Type B pancreatic cell (in vitro differentiated cells): ENCODE results near the gene BICDL2. TPM values are rescaled to one million over a fixed set of nuclear protein-coding genes. Genes with fewer than 3 reads are reported as not detected.
"Not testable (repeated sequence)": the region's sequence is repeated elsewhere in the genome, so short reads cannot be mapped to it uniquely, and the experiment has no call there.

Experiments
- DNase-seq: peaks from one replicate; pipeline ENCODE4 v3.0.0; 2021; ENCODE audit warnings: mixed read lengths; ENCODE audit not compliant: unreplicated experiment; ENCODE audit errors: extremely low spot score
- H3K27ac Mint-ChIP-seq: 2 replicates; pipeline ENCODE4 v1.8.0; 2021; ENCODE audit warnings: mild to moderate bottlenecking, mixed read lengths
- H3K27me3 Mint-ChIP-seq: 2 replicates; pipeline ENCODE4 v1.8.0; 2021; ENCODE audit warnings: mixed read lengths
- H3K36me3 Mint-ChIP-seq: 2 replicates; pipeline ENCODE4 v1.8.0; 2021; ENCODE audit warnings: mixed read lengths
- H3K4me1 Mint-ChIP-seq: one replicate; pipeline ENCODE4 v1.8.0; 2021; ENCODE audit warnings: mixed read lengths; ENCODE audit not compliant: unreplicated experiment
- H3K4me3 Mint-ChIP-seq: 2 replicates; pipeline ENCODE4 v1.8.0; 2021; ENCODE audit warnings: mild to moderate bottlenecking, mixed read lengths
- H3K9me3 Mint-ChIP-seq: 2 replicates; pipeline ENCODE4 v1.8.0; 2021; ENCODE audit warnings: mixed read lengths
- long read RNA-seq: library from polyadenylated mRNA; unstranded; transcript quantifications from one replicate; pipeline ENCODE4 v2.0.0, GENCODE V29; 2020
- total RNA-seq: library from RNA; stranded (reverse); gene quantifications from 2 replicates; pipeline ENCODE4 v1.2.1, GENCODE V29; 2021; ENCODE audit warnings: low replicate concordance
- TF ChIP-seq, protein P1 (sequence below): fragments of 200-600 bp; sonication (generic); conservative IDR thresholded peaks from 2 replicates; pipeline ENCODE4 v1.5.0; 2021; ENCODE audit warnings: antibody characterized with exemption, mild to moderate bottlenecking

BICDL2 gene, protein sequence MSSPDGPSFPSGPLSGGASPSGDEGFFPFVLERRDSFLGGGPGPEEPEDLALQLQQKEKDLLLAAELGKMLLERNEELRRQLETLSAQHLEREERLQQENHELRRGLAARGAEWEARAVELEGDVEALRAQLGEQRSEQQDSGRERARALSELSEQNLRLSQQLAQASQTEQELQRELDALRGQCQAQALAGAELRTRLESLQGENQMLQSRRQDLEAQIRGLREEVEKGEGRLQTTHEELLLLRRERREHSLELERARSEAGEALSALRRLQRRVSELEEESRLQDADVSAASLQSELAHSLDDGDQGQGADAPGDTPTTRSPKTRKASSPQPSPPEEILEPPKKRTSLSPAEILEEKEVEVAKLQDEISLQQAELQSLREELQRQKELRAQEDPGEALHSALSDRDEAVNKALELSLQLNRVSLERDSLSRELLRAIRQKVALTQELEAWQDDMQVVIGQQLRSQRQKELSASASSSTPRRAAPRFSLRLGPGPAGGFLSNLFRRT
- total RNA-seq, result 15.2 and 28.6 TPM in 2 replicates
- long read RNA-seq, partial matches to known transcripts, result 1 of 1 reads
- long read RNA-seq, other reads (novel, unspliced or antisense), result 0 of 1 reads

- TF ChIP-seq, protein P1, sequence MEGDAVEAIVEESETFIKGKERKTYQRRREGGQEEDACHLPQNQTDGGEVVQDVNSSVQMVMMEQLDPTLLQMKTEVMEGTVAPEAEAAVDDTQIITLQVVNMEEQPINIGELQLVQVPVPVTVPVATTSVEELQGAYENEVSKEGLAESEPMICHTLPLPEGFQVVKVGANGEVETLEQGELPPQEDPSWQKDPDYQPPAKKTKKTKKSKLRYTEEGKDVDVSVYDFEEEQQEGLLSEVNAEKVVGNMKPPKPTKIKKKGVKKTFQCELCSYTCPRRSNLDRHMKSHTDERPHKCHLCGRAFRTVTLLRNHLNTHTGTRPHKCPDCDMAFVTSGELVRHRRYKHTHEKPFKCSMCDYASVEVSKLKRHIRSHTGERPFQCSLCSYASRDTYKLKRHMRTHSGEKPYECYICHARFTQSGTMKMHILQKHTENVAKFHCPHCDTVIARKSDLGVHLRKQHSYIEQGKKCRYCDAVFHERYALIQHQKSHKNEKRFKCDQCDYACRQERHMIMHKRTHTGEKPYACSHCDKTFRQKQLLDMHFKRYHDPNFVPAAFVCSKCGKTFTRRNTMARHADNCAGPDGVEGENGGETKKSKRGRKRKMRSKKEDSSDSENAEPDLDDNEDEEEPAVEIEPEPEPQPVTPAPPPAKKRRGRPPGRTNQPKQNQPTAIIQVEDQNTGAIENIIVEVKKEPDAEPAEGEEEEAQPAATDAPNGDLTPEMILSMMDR, result no peak
- peaks cover 7% of the 10 kb centered on the region for H3K4me1 Mint-ChIP-seq
- no peaks in the 10 kb centered on the region for H3K9me3 Mint-ChIP-seq
- peak within 1 kb of the TSS; percentile 86 for H3K27ac Mint-ChIP-seq
- no peaks in the 10 kb centered on the region for H3K36me3 Mint-ChIP-seq
- DNase-seq, result no peak
- peaks cover 84% of the 10 kb centered on the region for H3K27me3 Mint-ChIP-seq
- peak within 1 kb of the TSS; percentile 86 for H3K4me3 Mint-ChIP-seq
Measured at GRCh38 chr16:3036726-3037315, at the start of gene BICDL2. TSS of gene BICDL2 (minus strand) at chr16:3036944. CDS start at chr16:3035496, 1,448 bp downstream.

DNA sequence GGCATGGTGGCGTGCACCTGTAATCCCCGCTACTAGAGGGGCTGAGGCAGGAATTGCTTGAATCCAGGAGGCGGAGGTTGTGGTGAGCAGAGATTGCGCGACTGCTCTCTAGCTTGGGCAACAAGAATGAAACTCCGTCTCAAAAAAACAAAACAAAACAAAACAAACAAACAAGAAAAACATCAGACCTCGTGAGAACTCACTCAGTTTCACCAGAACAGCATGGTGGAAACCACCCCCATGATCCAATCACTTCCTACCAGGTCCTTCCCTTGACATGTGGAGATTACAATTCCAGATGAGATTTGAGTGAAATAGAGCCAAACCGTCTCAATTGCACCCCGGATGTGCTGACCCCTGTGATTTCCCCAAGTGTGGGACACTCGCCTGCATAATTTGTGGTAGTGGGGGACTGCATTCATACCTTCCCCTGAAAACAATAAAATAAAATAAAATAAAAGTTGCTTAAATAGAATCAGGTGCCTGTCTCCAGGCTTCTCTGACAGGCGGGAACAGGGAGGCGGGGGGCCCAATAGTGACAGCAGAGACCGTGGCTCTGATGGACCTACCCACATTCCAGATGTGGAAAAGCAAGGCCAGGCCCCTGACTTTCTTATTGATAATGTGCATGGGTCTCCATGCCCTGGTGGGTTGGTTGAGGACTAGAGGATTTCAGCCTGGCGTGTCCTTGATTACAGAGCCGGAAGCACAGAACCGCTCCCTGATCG lies 49.3 kb upstream of the BICDL2 start:
- TF ChIP-seq, protein P1, result no peak
- no peaks in the 10 kb centered on the region for H3K9me3 Mint-ChIP-seq
- peaks cover 14% of the 10 kb centered on the region for H3K4me1 Mint-ChIP-seq
- H3K4me3 Mint-ChIP-seq, result no peak overlapping the region
- DNase-seq, result no peak
- H3K27me3 Mint-ChIP-seq, result no peaks in the 10 kb centered on the region
- H3K27ac Mint-ChIP-seq, result no peak overlapping the region
- no peaks in the 10 kb centered on the region for H3K36me3 Mint-ChIP-seq

DNA sequence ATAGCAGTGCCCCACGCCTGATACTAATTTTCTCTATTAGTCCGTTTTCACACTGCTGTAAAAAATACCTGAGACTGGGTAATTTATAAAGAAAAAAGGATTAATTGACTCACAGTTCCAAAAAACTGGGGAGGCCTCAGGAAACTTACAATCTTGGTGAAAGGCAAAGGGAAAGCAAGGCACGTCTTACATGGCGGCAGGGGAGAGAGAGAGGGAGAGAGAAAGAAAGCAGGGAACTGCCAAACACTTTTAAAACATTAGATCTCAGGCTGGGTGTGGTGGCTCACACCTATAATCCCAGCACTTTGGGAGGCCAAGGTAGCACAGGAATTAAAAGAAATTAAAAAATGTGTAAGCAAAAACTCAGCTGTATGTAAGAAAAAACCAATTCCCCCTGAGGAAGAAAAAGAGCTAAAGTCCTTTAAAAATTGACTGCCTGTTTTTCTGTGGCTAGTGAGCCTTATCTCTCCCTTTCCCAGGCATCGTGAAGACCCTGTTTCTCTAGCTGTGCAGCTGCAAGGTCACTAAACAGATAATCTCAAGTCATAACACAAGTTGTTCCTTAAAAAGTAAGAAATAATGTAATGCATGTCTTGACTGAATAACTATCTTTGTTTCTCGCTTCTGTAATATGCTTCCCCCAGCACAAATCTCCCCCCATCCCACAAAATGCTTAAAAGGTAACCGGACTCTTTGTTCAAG lies 48.4 kb upstream of the BICDL2 start:
- no peak for DNase-seq
- H3K27me3 Mint-ChIP-seq, result peaks cover 7% of the 10 kb centered on the region
- H3K36me3 Mint-ChIP-seq, result no peaks in the 10 kb centered on the region
- no peaks in the 10 kb centered on the region for H3K9me3 Mint-ChIP-seq
- peaks cover 14% of the 10 kb centered on the region for H3K4me1 Mint-ChIP-seq
- H3K4me3 Mint-ChIP-seq, result no peak overlapping the region
- TF ChIP-seq, protein P1, result no peak
- no peak overlapping the region for H3K27ac Mint-ChIP-seq

- H3K27ac Mint-ChIP-seq, result no peak overlapping the region
- H3K9me3 Mint-ChIP-seq, result no peaks in the 10 kb centered on the region
- H3K4me1 Mint-ChIP-seq, result peaks cover 14% of the 10 kb centered on the region
- no peak overlapping the region for H3K4me3 Mint-ChIP-seq
- H3K27me3 Mint-ChIP-seq, result peaks cover 14% of the 10 kb centered on the region
- DNase-seq, result no peak
- TF ChIP-seq, protein P1, result no peak
- no peaks in the 10 kb centered on the region for H3K36me3 Mint-ChIP-seq
Measured at GRCh38 chr16:3084491-3084890, 47.7 kb upstream of the BICDL2 start.

DNA sequence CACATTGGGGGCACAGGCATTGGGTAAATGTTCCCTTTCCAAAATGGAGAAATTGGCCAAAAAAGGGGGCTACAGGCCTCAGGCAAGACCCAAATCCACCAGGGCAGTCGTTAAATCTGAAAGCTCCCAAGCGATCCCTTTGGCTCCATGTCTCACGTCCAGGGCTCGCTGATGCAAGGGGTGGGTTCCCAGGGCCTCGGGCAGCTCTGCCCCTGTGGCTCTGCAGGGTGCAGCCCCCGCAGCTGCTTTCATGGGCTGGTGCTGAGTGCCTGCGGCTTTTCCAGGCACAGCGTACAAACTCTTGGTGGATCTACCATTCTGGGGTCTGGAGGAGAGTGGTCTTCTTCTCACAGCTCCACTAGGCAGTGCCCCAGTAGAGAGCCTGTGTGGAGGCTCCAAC lies 46.7 kb upstream of the BICDL2 start:
- H3K9me3 Mint-ChIP-seq, H3K27ac Mint-ChIP-seq, DNase-seq, H3K4me3 Mint-ChIP-seq, H3K36me3 Mint-ChIP-seq: not testable (repeated sequence)
- peaks cover 10% of the 10 kb centered on the region for H3K4me1 Mint-ChIP-seq
- peaks cover 19% of the 10 kb centered on the region for H3K27me3 Mint-ChIP-seq

DNA sequence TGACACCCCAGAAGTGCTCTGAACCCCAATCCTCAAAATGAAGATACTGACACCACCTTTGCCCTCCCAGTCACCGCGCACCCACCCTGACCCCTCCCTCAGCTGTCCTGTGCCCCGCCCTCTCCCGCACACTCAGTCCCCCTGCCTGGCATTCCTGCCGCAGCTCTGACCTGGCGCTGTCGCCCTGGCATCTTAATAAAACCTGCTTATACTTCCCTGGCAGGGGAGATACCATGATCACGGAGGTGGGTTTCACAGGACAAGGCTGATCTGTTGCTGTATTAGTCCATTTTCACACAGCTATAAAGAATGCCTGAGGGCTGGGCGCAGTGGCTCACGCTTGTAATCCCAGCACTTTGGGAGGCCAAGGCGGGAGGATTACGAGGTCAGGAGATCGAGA lies 45.2 kb upstream of the BICDL2 start:
- not testable (repeated sequence) for DNase-seq, H3K4me3 Mint-ChIP-seq, H3K27ac Mint-ChIP-seq, H3K9me3 Mint-ChIP-seq, H3K4me1 Mint-ChIP-seq, H3K36me3 Mint-ChIP-seq
- peaks cover 25% of the 10 kb centered on the region for H3K27me3 Mint-ChIP-seq
